HG03571 (cell line): ENCODE data around the gene KIAA2012.

ENCODE experiments used
- ATAC-seq: cut with Tn5 transposase; IDR thresholded peaks from one replicate; pipeline ENCODE4 v1.9.1; 2021; ENCODE audit not compliant: unreplicated experiment

KIAA2012 gene

DNA sequence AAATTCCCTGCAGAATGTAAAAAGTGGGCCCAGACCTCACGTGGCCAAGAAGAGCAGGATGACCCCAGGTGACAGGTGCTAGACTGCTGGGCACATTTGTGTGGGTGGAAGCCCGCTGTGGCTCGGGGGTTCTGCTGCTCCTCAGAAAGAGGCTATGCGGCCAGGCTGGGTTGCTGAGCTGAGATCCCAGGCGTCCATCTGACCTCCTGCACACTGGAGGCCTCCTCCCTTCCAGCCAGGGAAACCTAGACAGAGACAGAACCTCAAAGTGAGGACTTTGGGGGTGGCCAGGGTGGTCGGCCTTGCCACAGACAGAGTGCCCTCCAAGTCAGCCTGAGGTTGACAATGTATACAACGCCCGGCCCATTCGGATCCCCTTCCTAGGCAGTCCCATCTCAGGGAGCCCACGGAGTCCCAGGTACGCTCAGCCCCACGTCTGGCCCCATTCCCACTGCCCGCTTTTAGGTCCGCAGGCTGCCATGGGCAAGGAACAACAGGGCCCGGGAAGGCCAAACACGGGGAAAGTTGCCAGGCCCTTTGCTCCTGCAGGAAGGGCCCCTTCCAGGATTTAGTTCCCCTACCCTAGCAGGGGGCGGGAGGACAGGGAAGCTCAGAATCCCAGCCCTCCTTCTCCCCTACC lies 75.6 kb downstream of the KIAA2012 start:
- no peak for ATAC-seq

DNA sequence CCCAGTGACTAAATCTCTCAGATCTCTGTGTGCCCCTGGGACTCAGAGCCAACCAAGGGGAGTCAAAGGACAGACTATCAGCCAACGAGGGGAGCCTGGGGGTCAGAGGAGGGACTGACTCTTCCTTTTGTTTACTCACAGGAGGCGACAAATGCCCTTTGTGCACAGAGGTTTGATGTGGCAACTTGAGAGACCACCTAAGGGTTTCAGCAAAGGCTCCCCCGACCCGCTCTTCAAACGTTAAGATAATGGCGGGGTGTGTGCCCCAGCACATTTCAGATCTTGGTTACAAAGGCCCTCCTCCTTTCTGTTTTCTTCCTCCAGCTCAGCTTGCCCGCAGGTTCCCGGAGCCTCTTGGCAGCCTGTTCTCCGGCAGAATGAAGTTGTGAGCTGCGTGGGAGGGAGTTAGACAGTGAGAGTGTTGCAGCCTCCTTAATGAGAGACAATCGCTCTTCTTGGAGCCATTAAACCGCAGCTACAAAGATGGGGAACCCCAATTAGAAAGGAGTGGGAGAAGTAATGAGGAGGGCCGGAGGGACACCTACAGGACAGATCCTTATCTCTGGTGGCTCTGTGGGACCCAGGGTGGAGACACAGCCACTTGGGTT lies 76.2 kb downstream of the KIAA2012 start:
- no peak for ATAC-seq

DNA sequence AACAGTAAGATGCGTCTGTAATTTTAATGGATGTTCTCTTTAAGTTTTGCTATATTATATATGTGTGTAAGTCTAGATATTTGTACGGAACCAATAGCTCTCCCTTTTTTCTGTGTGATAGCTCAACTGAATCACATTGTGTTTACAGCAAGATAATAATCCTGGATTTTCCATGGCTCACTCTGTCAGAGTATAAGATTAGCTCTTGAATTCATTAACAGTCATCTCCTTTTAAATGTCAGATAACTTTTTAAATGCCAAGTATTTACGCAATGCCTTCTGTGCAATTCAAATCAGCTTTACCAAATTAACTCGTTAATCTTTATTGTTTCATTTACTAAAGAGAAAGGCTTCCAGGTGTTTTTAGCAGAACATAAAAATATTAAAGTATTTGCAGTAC lies 76.9 kb downstream of the KIAA2012 start:
- no peak for ATAC-seq

DNA sequence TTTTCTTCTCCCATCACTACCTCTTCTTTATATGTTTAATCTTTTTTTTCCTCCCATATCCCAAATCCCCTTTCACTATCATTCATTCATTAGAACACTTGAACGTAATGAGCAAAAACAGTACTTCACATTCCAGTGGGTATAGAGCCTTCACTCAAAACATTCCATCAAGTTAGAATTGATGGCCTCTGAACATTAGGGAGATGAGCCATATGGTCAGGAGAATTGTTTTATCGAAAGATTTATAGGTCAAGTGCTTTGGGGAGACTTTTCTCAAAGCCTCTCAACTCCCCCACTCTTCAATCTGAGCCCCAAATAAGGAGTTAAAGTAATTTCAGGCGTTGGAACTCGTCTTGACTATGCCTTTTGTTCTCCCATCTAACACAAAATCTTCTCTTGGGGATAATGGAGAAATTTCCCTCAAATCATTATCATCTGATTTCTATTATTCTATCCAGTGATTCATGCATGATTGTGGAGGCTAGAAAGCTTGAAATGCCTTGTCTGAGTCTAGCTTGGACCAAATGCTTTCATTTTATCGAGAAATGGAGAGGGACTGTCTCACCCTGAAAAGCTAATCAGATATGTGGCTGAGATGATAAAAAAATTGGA lies 79.2 kb downstream of the KIAA2012 start:
- no peak for ATAC-seq

DNA sequence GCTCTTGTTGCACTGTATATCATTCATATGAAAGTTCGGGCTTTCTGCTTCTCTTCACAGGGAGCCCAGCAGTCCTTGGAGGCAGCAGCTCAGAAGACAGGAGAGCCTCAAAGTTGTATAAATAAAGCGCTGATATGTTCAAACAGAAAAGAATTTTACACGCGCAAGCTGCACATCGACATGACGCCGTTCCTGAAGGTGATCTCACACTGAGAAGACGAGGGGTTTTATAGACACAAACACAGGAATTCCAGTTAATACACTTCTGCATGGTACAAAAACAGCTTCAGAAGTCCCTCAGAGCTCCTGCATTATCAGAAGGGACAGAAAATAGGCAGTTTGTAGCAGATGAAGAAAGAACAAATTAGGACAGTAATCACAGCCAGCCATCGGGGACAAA lies 81.6 kb downstream of the KIAA2012 start:
- no peak for ATAC-seq

DNA sequence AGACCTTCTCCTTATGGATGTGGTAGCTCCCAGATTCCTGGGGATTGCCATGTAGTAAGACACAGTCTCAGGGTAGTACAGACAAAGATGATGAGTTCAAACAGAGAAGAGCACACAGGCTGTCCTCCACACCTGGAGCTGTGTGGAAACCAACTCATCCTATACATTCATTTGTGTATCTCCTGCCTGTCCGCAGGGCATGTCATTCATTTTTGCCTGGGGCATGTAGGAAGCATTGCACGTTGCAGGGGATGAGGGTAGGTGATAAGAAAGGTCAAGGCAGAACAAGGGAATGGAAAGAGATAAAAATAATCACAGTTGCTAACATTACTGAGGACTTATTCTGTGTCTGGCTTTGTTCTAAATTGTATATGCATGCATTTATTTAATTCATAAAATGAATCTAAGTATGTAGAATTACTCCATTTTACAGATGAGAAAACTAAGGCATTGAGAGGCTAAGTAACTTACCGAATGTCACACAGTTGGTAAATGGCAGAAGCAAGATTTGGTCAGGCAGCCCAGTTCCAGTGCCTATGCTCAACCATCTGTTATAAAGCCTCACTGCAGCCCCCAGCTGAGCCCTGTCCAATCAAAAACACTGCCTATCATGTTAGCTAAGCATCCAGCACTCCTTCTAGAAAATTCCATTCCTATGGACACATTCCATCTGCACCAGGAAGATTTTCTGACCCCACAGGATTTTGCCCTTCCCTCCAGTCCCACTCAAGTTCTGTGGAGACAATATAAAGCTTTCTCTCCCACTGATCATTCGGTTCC lies 84.3 kb downstream of the KIAA2012 start:
- no peak for ATAC-seq

DNA sequence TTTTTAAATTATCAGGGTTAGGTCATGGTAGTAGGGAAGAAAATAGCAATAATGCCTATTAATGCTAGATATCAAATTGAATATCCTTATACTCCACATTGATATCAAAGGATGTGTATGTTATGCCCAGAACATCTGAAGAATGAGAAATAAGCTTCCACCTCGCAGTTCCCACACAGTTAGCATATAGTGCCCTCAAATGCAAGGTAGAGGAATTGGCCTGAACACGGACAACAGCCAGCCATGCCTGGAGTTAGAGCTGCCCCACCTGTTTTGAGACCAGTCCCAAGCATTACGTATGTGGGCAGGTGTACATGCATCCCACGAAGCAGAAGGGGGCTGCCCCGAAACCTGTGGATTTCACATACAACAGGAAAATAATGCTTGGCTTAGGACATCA lies 85.7 kb downstream of the KIAA2012 start:
- ATAC-seq: no peak

DNA sequence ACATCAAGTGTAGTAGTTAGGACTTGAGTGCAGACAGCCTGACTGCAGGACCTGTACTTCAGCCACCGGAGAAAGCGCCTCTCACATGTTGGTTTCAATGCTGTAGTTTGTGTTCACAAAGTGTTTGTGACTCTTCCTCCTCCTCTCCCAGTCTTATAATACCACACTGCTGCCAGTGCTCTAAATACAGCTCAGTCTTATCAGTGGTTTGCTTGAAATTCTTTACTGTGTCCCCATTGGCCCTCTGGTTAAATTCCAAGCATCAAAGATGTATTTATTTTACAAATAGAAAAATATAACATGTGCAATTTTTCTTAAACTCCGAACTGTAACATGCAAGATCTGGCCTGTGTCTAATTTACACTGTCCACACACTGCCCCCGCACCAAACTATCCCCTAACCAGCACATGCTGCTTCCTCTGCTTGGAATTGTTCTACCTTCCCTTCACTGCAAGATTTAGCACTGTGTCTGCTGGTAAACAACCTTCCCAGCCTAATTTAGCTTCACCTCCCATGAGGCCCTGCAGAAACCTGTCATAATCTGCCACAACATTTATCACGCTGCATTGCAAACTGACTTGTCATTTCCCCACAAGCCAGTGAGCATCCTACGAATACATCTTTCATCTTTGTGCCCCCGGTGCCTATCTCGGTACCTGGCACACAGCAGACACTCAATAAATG lies 88.2 kb downstream of the KIAA2012 start:
- ATAC-seq: no peak

DNA sequence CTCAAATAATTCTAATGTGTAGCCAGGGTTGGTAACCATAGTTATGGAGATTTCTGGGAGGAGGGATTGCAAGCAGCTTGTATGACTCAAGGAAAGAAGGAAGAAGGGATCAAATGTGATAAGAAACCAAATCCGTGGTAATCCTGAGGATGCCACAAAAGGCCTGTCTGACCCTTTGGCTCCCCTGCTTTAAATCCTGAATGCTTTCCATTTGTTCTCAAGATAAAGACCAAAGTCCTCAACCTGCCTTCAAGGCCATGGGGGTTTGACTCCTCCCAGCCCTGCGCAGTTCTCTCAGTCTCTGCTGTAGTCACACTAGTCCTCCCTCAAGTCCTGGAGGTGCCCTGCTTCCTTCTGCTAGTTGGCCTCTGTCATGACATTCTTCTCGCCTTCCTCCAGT lies 91.4 kb downstream of the KIAA2012 start:
- no peak for ATAC-seq

DNA sequence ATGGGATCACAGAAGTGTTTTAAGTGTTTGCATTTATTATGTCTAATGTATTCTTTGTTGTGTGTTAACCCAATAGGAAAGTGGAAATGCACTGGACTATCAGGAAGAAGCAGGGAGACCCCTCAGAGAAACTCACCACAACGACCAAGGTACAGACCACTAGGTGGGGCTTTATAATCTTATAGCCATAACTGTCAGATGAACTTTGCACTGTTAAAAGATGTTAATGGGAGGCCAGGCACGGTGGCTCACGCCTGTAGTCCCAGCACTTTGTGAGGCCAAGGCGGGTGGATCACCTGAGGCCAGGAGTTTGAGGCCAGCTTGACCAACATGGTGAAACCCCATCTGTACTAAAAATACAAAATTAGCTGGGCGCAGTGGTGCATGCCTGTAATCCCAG lies 92.2 kb downstream of the KIAA2012 start:
- no peak for ATAC-seq

DNA sequence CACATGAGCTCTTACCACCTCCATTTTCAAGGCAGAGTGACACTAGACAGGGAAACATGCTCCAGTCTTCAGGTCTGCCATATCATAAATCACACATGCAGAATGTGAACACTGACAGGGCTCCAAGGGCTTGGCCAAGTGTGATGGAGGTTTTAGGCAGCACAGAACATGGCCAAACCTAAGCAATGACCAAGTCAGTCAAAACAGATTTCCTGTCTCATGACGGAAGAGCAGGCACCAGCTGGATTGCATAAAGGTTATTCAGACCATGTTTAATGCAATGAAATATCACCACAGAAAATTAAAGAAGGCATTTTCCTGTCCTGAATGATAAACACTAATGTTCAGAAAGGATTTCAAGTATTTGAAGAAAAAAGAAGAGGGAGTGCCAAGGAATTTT lies 92.9 kb downstream of the KIAA2012 start:
- no peak for ATAC-seq

DNA sequence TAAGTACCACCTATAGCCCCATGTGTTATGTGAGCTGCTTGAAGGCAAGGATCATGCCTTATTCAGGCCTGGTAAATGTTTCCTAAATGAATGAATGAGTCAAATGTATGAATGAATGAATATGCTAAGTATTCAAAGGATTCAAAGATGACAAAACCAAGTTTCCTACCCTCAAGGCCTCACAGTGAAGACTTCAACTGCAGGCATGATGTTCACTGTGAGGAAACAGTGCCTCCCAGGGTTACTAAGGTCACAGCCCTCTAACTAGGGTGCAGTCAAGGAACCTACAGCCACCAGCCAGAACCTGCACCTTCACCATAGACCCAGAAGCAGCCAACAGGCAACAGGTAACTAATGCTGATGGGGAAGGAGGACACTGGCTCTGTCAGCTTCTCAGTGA lies 96.1 kb downstream of the KIAA2012 start:
- no peak for ATAC-seq

DNA sequence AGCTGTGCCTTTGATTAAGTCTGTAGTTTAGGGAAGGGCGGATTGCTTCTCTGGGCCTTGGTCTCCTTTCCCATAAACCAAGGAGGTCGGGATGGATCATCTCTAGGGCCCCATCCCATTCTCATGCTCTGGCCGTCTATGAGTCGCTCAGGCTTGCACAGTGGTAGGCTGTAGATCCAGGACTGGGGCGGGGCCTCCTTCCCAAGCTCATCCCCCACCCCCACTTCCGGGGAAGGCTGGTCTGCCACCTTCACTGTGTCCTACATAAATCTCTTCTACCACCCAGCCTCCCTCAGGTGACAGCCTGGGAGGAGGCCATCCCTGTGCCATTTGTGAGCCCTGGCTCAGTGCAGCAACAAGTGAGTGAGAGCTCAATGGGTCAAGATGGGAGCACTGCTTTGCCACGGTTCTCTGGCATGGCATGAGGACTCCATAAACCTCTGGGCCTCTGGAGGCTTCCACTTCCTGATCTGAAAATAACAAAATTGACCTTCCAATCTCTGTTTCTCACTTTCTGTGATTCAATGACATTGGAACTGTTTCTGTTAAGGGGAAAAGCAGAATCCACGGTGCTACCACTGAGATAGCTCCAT lies 96.9 kb downstream of the KIAA2012 start:
- ATAC-seq: no peak

DNA sequence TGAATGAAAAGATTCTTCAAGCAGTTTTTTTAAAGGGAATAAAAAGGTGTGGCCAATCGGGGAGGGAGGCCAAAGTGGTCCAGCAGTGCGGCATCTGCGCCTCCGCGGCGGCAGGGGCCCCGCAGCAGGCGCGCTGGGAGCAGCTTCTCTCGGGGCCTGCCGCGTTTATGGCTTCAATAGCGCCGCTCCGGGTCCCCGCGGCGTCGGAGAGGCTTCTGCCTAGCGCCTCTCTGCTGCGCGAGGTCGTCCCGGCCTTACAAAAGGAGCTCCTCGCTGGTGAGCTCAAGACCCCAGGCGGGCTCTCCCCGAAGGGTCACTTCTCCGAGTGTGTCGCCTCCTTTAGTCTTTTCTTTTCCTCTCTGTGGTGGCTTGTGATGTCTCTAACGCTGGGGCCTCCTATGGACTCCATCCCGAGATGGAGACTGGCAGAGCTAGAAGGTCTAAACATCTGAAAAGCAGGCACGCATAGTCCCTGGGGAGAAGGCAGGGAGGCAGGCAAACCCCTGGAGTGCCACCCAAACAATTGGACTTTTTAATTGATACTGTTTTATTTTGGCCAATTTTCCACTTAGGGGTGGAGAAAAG lies 98.3 kb downstream of the KIAA2012 start:
- no peak for ATAC-seq

DNA sequence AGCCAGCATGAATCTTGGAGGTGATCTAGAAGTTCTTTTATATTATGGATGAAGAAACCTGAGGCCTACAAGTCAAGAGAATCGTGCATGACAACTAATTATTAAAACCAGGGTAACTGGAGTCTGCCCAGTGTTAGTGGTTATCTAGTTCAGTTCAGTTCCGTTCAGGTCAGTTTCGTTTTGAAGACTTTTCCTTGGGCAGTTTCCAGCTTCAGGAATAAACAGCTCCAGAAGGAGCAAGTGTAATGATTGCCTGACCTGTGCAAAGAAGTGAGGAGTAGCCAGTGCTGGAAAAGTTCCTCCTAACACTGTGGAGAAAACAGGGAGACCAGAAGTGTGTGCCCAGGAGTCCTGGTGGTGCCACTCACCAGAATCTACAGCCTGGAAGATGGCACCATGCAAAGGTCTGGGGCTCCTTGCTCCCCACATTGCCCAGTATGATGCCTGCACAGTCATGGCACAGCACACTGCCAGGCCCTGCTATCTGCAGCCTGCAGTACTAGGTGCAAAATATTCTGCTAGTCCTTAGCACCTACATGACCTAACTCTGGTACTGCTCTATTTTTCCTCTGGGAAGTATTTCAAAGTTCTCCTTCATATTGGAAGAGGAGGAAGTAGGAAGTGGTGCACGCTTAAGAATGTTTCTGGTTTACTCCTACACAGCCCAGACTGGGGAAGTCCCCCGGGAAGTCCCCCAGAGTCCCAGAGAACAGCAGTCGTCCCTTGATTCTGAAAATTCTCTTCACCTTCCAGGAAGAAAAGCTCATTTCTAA lies 99.6 kb downstream of the KIAA2012 start:
- ATAC-seq: no peak

DNA sequence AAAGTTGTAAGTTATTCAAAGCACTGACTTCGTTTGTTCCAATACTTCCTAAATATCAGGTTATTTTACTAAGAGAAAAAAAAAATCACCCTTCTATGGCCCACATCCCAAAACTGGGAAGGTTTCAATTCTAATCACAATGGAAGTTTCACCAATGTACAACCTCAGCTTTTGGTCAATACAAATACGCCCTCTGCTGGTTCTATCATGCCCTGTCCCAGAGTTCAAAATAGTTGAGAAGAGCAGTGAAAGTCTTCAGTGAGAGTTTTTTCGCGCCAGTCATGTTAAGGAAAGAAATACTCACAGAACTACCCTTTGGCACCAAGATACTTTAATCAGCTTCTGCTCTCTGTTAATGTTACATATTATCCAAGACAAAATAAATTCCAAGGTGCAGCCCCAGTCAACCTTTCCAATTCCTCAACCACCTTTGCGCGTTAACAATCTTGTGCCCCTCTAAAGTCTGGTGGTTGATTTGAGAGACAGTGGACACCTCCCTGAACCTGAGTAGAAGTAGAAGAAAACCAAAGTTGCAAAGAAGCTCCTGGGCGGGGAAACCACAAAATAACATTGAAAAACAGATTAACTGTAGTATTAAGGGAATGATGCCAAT lies 105.4 kb downstream of the KIAA2012 start:
- no peak for ATAC-seq

DNA sequence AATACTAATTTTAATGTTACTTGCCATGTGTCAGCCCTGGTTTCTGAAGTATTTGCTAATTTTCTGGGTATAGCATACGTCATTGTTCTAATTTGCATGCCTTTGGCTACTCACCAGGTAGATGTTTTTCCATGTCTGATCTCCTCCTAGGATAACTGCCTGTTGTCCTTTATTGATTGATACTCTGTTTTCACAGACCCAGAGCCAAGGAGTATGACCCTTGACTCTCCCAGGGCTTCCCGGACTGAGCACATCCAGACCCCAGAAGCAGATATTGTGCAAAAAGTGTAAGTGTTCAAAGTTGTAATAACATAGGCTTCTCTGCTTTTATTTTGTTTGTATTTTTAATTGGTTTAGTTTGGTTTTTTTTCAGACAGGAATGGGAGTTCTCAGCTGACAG lies 111.5 kb downstream of the KIAA2012 start:
- ATAC-seq: no peak

DNA sequence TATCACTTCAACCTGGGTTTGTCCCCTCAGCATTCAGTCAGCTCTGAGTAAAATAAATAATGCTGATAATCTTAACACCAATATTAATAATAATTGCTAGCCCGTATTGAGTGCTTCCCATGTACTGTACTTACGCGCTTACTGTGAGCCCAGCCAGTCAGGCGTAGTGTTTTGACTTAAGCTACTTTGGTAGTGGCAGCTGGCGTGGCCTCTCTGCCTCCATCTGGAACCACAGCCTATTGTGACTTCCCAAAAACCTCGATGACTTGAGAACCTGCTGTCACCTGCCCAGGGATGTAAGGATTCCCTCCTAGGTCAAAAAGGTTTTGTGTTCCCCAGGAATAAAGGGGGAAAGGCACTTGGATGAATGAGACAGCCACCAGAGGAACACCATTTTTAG lies 112.1 kb downstream of the KIAA2012 start:
- ATAC-seq: no peak

DNA sequence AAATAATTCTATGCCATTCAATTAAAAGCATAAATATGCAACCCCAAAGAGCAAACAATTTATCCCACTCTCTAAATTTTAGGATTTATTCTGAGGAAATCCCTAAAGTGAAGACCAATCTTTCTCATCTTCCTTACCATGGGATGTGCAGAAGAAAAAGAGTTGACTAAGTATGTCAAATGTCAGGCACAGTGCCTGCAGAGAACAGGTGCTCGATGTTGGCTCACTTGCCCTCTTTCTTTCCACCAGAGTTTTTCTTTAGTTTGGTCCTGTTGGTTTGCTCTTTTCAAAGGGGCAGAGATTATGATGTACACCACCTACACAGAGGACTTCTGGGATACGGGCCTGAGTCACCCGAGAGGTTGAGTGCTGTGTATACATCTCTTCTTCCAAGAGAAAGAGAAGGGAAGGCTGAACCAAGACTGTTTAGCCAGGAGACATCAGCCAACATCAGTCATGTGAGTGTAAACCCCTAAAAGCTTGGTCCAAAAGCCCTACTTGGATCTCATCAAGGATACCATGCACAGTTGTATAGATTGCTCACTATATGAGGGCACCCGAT lies 113.7 kb downstream of the KIAA2012 start:
- ATAC-seq: no peak
